Muscle of back (tissue), 11 donors: ENCODE data around the gene CDHR5. TPM values are rescaled to one million over a fixed set of nuclear protein-coding genes. Genes with fewer than 3 reads are reported as not detected.

ENCODE experiments used
- DNase-seq, 3 donors: peaks; one replicate each; pipeline versions ENCODE4 v3.0.0 to v3.0.0-alpha.2; 2013
- polyA plus RNA-seq, 10 donors: library from polyadenylated mRNA; unstranded; fragments of 120-200 nt; gene quantifications; one replicate each; pipeline ENCODE4 v1.2.1, GENCODE V29; 2013; ENCODE audit not compliant: insufficient read length in 10 of 10

The CDHR5 gene
- polyA plus RNA-seq, 10 donors: 0.60 to 2.1 (median 1.2) TPM

- DNase-seq: no peak
Observed at GRCh38 chr11:623999-624704, 603 bp downstream of the CDHR5 start.

DNA sequence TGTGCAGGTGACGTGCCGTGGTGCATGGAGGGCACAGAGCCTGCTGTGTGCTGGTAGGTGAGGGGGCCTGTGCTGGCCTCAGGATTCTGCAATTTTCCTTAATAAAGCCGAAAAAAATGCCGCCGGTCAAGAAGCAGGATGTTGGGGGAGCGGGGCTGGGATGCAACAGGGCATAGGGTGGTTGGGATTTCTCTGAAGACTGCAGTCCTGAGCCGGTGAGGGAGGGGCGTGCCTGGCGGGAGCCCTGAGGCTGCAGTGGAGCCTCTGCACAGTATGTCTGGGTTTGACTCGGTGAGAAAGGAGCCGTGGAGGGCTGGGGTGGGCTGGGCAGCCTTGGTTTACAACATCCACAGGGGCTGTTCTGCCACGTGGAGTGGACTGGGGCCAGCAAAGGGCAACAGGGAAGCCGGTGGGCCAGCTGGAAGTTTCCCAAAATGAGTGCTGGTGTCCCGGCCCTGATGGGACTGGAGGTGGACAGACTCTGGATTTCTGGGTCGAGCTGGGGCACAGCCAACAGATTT, 1.3 kb downstream of the CDHR5 start:
- peak in 1 of 3 donors; percentile 5 for DNase-seq

- no peak for DNase-seq
Observed at GRCh38 chr11:621838-622237, 2.9 kb downstream of the CDHR5 start.

DNA sequence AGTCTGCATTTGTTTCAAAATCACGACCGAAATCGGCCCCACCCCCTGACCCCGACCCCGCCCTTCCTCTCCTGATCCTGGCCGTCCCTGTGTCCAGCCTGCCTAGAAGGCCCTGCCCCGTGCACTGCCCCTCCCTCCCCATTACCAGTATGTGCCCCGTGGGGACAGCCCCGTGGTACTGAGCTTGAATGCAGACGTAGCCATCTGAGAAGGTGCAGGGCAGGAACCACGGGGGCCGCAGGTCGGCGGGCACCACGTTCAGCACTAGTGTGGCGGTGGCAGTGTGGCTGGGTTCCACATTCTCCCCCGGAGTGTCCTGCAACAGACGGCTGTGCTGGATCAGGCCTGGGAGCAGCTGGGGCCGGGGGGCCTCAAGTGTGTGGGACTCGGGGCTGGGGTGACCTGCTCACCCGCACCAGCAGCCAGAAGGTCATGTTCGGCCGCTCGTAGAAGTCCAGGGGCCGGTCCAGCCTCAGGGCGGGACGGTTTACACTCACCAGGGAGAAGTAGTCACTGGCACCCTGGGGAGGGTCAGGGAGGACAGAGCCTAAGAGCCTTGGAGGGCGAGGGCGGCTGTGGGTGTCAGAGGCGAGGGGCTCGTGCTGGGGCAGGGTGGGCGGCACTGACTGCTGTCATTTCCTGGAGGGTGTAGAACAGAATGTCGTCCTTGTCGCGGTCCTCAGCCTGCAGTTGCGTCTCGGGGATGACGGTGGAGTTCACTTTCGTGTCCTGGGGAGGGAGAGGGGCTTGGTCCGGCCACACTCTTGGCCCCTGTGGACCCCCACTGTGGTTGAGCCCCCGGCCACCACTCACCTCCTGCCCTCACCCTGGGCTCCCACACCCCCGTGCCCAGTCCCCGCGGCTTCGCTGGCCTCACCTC, 3.6 kb downstream of the CDHR5 start:
- peak in 1 of 3 donors; percentile 9 for DNase-seq

DNA sequence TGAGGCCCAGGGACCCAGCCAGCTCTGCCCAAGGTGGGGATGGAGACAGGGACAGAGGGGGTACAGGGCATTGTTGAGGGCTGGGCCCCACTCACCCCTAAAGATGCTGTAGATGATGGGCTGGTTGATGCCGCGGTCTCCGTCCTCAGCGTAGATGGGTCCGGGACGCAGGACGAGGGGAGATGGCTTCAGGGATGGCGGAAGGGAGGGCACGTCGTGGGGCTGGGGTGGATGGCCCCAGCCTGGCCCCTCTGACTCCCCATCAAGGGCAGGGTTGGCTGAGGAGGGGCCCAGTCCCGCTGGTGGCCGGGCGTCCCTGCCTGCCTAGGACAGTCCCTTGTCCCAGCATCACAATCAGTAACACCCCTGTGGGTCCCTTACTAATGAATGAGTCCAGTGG, 4.6 kb downstream of the CDHR5 start:
- DNase-seq: no peak

- no peak for DNase-seq
Observed at GRCh38 chr11:619628-620050, 5.1 kb downstream of the CDHR5 start.

GRCh38 chr11:618856-619627, 5.7 kb downstream of the CDHR5 start:
- DNase-seq: no peak

- no peak for DNase-seq
Observed at GRCh38 chr11:617912-618682, 6.7 kb downstream of the CDHR5 start.

GRCh38 chr11:617199-617911, 7.4 kb downstream of the CDHR5 start:
- no peak for DNase-seq

GRCh38 chr11:616320-617198, 8.2 kb downstream of the CDHR5 start:
- DNase-seq: no peak

DNA sequence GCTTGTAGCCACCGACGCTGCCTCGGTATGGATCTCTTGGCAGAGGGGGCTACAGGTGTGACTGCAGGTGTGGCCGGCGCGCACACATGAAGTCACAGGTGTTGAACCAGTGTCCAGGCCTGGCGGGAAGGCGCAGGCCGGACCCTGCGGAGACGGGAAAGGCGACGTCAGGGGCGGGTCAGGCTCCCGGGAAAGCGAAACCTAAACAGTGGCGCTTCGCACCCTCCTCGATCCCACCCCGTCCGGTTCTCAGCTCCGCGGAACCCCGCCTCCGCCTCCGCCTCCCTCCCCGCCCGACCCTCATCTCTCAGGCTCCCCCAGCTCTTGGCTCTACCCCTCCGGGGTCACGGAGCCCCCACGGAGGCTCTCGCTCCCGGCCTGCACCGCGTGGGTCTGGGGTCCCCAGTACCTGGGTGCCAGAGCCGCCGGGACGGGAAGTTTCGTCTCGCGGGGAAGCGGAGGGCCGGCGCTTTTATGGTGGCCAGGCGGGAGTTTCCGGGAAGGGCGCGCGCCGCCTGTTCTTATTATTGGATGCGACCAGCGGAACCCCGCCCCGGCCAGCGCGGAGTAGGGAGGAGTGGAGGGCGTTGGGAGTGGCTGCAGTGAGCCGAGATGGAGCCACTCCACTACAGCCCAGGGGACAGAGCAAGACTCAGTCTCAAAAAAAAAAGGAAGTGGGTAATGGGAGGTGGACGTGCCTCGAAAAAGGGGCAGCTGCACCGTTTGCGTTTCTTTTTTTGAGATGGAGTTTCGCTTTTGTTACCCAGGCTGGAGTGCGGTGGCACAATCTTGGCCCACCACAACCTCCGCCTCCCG, 9.0 kb downstream of the CDHR5 start, which contains the start of gene IRF7:
TSS of gene IRF7 (minus strand) at position 447 of the 816 bp plus-strand sequence. CDS start 586 bp downstream, outside the sequence.
- peak; percentile 89 to 98 (median 95) for DNase-seq

GRCh38 chr11:614623-615503, 9.9 kb downstream of the CDHR5 start:
- no peak for DNase-seq

DNA sequence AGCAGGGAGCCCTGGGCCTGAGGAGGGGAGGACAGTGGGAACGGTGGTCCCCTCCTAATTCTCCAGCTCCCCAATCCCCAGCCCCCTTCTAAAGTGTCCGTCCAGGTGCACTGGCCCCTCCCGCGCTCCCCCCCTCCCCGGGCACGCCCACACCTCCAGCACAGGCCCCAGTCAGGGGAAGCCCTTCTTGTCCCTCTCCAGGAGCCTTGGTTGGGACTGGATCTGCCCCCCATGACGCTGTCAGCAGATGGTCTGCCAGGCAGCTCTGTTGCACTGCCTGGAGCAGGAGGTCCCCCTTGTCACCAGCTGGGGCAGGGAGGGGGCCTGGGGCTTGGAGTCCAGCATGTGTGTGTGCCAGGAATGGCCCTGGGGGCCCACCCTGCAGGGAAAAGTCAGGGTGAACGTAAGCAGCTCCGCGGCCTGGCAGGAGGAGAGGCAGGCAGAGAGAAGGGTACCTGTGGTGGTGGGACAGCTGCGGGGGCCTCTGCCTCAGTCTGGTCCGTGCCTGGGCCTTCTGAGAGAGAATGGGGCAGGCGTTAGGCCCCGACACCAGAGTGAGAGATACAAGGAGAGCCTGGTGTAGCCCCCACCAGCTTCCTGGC, 10.6 kb downstream of the CDHR5 start:
- DNase-seq: peak in 1 of 3 donors; percentile 45

- peak in 1 of 3 donors; percentile 40 for DNase-seq
Observed at GRCh38 chr11:613369-613968, 11.3 kb downstream of the CDHR5 start.

DNA sequence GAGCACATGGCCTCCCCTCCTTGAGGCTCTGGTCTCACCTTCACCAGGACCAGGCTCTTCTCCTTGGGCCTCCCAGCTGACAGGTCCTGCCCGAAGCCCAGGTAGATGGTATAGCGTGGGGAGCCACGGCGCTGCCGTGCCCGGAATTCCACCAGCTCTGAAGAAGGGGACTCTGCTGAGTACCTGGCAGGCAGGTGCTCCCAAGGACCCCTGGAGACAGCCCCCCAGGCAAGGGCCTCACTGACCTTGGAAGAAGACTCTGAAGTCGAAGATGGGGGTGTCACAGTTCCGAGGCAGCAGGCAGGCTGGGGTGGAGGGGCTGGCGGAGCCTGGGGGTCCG, 11.8 kb downstream of the CDHR5 start:
- no peak for DNase-seq

GRCh38 chr11:612201-612960, 12.4 kb downstream of the CDHR5 start:
- peak; percentile 50 to 69 (median 56) for DNase-seq
